MCF 10A (cell line): Measurements from ENCODE around the gene NOD1. TPM values are rescaled to one million over a fixed set of nuclear protein-coding genes. Genes with fewer than 3 reads are reported as not detected.

Source experiments
- BruUV-seq: library from RNA; stranded (reverse); fragments of 400-500 nt; replicated peaks from 2 replicates; lab custom pipeline; 2021; lab: Mats Ljungman, UMichigan
- CTCF ChIA-PET: fragments of 300-600 bp; sonication (Branson Sonifier 250); formaldehyde crosslinking; extraction: SDS; loops from one replicate; lab custom pipeline; 2021; ENCODE audit warnings: antibody characterized with exemption, inconsistent platforms; lab: Yijun Ruan, JAX
- POLR2A ChIA-PET: fragments of 300-600, 350-650 bp; sonication (Branson Sonifier 250); formaldehyde crosslinking; extraction: SDS; loops from one replicate; lab custom pipeline; 2020; ENCODE audit warnings: antibody characterized with exemption, inconsistent platforms; lab: Yijun Ruan, JAX
- DNase-seq: peaks from one replicate; pipeline ENCODE4 v3.0.0-alpha.2; 2018; ENCODE audit not compliant: unreplicated experiment
- H3K27ac Mint-ChIP-seq: one replicate; pipeline ENCODE4 v1.8.0; 2022; ENCODE audit warnings: mild to moderate bottlenecking, low read depth, mixed read lengths; ENCODE audit not compliant: unreplicated experiment
- H3K27me3 Mint-ChIP-seq: one replicate; pipeline ENCODE4 v1.8.0; 2022; ENCODE audit warnings: mixed read lengths; ENCODE audit not compliant: insufficient read depth, unreplicated experiment
- H3K36me3 Mint-ChIP-seq: one replicate; pipeline ENCODE4 v1.8.0; 2022; ENCODE audit warnings: mild to moderate bottlenecking, moderate library complexity, mixed read lengths; ENCODE audit not compliant: insufficient read depth, unreplicated experiment
- H3K4me1 Mint-ChIP-seq: one replicate; pipeline ENCODE4 v1.8.0; 2022; ENCODE audit warnings: mixed read lengths; ENCODE audit not compliant: insufficient read depth, unreplicated experiment
- H3K4me3 Mint-ChIP-seq: one replicate; pipeline ENCODE4 v1.8.0; 2022; ENCODE audit warnings: mild to moderate bottlenecking, moderate library complexity, mixed read lengths; ENCODE audit not compliant: unreplicated experiment
- H3K9me3 Mint-ChIP-seq: one replicate; pipeline ENCODE4 v1.8.0; 2022; ENCODE audit warnings: mixed read lengths; ENCODE audit not compliant: unreplicated experiment
- CTCF ChIP-seq: fragments of 200-600 bp; IDR thresholded peaks from one replicate; pipeline ENCODE4 v1.8.0; 2022; ENCODE audit warnings: antibody characterized with exemption, mild to moderate bottlenecking; ENCODE audit not compliant: unreplicated experiment
- intact Hi-C: fragments of 100-400 bp; cut with micrococcal nuclease; formaldehyde crosslinking; loops from 2 replicates; pipeline ENCODE4 v1.14.1; 2022
- total RNA-seq: library from RNA; stranded (reverse); gene quantifications from 2 replicates; pipeline ENCODE4 v1.2.3, GENCODE V29; 2022

NOD1 gene
- total RNA-seq, 1 experiment from 2014 or later: 3.8 TPM

GRCh38 chr7:30501264-30501663 lies 22.7 kb upstream of the NOD1 start:
- CTCF ChIA-PET: interaction anchor here (0.7 kb wide), 1 partner anchor 89 kb away, joined by 4 read pairs; no protein-coding TSS in a partner anchor
- intact Hi-C loops: loop anchor here (5.0 kb wide), 1 partner anchor 219 kb away; the partner anchor contains the start of gene ZNRF2
- peaks cover 44% of the 10 kb centered on the region for H3K36me3 Mint-ChIP-seq
- POLR2A ChIA-PET: no interaction called here
- no peak for DNase-seq
- H3K9me3 Mint-ChIP-seq: peaks cover 3% of the 10 kb centered on the region
- no peak overlapping the region for H3K27ac Mint-ChIP-seq
- H3K4me3 Mint-ChIP-seq: no peak overlapping the region
- no peaks in the 10 kb centered on the region for H3K27me3 Mint-ChIP-seq
- peaks cover 30% of the 10 kb centered on the region for H3K4me1 Mint-ChIP-seq
- TF ChIP-seq CTCF: no peak
- BruUV-seq: no TSS peak

GRCh38 chr7:30493228-30493627 lies 14.6 kb upstream of the NOD1 start:
- Mint-ChIP-seq H3K4me3 (no peak overlapping the region), H3K27ac (no peak overlapping the region), H3K27me3 (no peaks in the 10 kb centered on the region), H3K9me3 (peaks cover 26% of the 10 kb centered on the region), H3K36me3 (peaks cover 23% of the 10 kb centered on the region), H3K4me1 (no peaks in the 10 kb centered on the region)
- CTCF ChIA-PET: no interaction called here
- no TSS peak for BruUV-seq
- TF ChIP-seq CTCF: no peak
- DNase-seq: no peak
- intact Hi-C loops: no loop called here
- POLR2A ChIA-PET: no interaction called here

GRCh38 chr7:30491417-30491816 lies 12.8 kb upstream of the NOD1 start:
- ChIA-PET CTCF (no interaction called here), POLR2A (no interaction called here)

GRCh38 chr7:30487371-30487770 lies 8.8 kb upstream of the NOD1 start:
- BruUV-seq: no TSS peak
- Mint-ChIP-seq H3K36me3 (no peaks in the 10 kb centered on the region), H3K27me3 (peaks cover 11% of the 10 kb centered on the region), H3K27ac (no peak overlapping the region), H3K4me1 (no peaks in the 10 kb centered on the region), H3K4me3 (no peak overlapping the region), H3K9me3 (peaks cover 14% of the 10 kb centered on the region)
- no peak for DNase-seq
- CTCF ChIA-PET: interaction anchor here (0.5 to 1.4 kb wide), 4 partner anchors 9 to 166 kb away, joined by 3 to 5 read pairs (median 4); partner anchors contain the start of gene NOD1
- intact Hi-C loops: no loop called here
- POLR2A ChIA-PET: interaction anchor here (1.4 to 2.0 kb wide), 3 partner anchors 13 to 106 kb away, joined by 3 to 5 read pairs (median 4); partner anchors contain the start of gene GGCT
- no peak for TF ChIP-seq CTCF

More at GRCh38 chr7:30491417-30491816, 12.8 kb upstream of the NOD1 start:
- Mint-ChIP-seq H3K4me3 (no peak overlapping the region), H3K4me1 (no peaks in the 10 kb centered on the region), H3K36me3 (peaks cover 10% of the 10 kb centered on the region), H3K9me3 (peaks cover 25% of the 10 kb centered on the region), H3K27me3 (peaks cover 11% of the 10 kb centered on the region), H3K27ac (no peak overlapping the region)
- intact Hi-C loops: no loop called here
- no TSS peak for BruUV-seq
- no peak for DNase-seq
- TF ChIP-seq CTCF: no peak
